Right ventricle myocardium superior (tissue), 1 donor: ENCODE data around the gene IAH1. TPM values are rescaled to one million over a fixed set of nuclear protein-coding genes. Genes with fewer than 3 reads are reported as not detected.
"Not testable (repeated sequence)": the region's sequence is repeated elsewhere in the genome, so short reads cannot be mapped to it uniquely, and the experiment has no call there.

Experiments used
- ATAC-seq: fragments of 200-7000 bp; cut with Tn5 transposase; one replicate; pipeline ENCODE4 v1.9.1; 2020; ENCODE audit warnings: mild to moderate bottlenecking; ENCODE audit not compliant: poor library complexity
- DNase-seq: peaks from one replicate; pipeline ENCODE4 v3.0.0-alpha.2; 2020
- intact Hi-C: fragments of 100-400 bp; cut with DNase I; formaldehyde crosslinking; loops from one replicate; pipeline ENCODE4 v1.11.2; 2022
- total RNA-seq: library from RNA; stranded (reverse); fragmentation: NEBNext Ultra II Directional; extraction: Animal tissue kit (Norgen Biotek cat#: 25700); gene quantifications from one replicate; pipeline ENCODE4 v1.2.1, GENCODE V29; 2021
- donor health status: DM: no; HTN: yes; CAD: no; lungs with severe emphysema.

Gene IAH1
- total RNA-seq, 1 donor from 2014 or later, result 76.2 TPM

- DNase-seq, result no peak
- no peak for ATAC-seq
- intact Hi-C loops, result no loop called here
Measured at GRCh38 chr2:9467687-9468086, 6.7 kb upstream of the IAH1 start.

GRCh38 chr2:9471206-9471605, 3.1 kb upstream of the IAH1 start:
- no peak for DNase-seq
- intact Hi-C loops, result no loop called here
- no peak for ATAC-seq

DNA sequence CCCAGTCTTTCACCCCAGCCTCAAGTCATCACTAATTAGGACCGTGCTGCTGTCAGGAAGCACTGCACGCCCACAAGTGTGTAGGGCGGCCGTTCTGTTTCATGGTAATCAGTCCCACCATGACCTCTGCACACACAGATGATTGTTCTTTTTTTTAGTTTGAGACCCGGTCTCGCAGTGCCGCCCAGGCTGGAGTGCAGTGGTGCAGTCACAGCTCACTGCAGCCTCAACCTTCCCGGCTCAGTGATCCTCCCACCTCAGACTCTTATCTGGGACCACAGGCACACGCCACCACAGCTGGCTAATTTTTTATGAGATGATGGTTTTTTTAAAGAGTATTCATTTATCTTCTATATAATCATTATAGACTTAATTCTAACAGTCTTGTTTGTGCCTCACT, 1.8 kb upstream of the IAH1 start:
- intact Hi-C loops, result no loop called here
- ATAC-seq, result no peak
- no peak for DNase-seq

GRCh38 chr2:9473308-9473984, 905 bp upstream of the IAH1 start:
- no peak for ATAC-seq
- intact Hi-C loops, result no loop called here
- DNase-seq, result no peak

DNA sequence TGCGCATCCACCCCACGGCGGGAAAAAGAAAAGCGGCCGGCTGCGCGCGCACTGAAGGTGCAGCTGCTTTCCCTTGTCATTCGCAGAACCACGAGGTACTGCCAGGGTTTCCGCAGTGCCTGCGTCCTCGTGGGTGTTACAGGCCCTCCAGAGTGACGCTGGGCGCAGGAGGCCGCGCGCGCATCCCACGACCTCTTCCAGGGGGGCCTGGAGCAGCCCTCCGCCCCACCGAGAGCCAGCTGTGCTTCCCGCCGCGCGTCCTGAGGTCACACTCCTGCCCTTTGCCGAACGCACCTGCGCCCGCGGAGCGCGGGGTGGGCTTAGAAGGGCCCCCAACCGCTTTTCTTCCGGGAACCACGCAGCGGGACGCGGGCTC, 378 bp upstream of the IAH1 start:
- DNase-seq (peak; percentile 64), ATAC-seq (peak; percentile 48)
- intact Hi-C loops, result no loop called here

GRCh38 chr2:9477914-9478313, 3.6 kb downstream of the IAH1 start:
- no peak for DNase-seq
- intact Hi-C loops, result no loop called here
- no peak for ATAC-seq

DNA sequence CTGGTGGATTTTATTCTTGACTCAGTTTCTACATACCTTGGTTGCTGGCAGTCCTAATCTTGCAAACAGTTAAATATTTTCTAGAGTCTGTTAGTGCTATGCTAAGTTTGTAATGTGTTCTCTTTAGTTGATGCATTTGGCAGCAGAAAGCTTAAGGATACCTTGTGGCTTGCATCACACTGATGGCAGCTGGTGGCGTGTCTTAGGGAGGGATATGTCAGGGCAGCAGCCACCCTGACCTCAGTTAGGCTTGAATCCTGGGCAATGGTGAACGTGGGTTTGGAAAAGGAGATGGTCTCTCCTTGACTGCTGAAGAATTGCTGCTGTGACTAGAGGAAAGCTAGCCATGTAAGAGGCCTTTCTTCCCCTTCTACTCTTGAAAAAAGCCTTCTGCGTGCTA, 4.2 kb downstream of the IAH1 start:
- DNase-seq (no peak), ATAC-seq (no peak)
- intact Hi-C loops, result no loop called here

GRCh38 chr2:9480157-9480556, 5.8 kb downstream of the IAH1 start:
- intact Hi-C loops, result no loop called here

GRCh38 chr2:9483107-9483506, 8.8 kb downstream of the IAH1 start:
- no peak for ATAC-seq
- no peak for DNase-seq
- intact Hi-C loops, result no loop called here

More at GRCh38 chr2:9480157-9480556, 5.8 kb downstream of the IAH1 start:
- DNase-seq (no peak), ATAC-seq (no peak)

DNA sequence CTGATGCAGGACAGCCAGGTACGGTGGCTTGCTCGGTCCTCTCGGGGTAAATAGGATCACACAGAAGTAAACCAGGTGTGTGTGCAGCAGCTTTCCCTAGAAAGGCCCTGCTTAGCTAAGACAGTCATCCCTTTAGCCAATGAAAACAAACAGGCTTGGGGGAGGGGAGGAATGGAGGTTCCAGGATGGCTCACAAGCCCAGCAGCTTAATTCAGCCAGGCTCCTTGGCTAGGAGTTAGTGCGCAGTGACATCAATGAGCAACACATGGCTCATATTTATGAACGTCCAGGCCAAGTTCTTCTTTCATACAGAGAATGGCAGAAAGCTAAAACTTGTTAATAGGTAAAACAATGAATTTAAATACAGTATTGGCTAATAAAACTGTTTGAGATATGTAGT, 10.2 kb downstream of the IAH1 start:
- no peak for DNase-seq
- ATAC-seq, result no peak
- intact Hi-C loops, result no loop called here

DNA sequence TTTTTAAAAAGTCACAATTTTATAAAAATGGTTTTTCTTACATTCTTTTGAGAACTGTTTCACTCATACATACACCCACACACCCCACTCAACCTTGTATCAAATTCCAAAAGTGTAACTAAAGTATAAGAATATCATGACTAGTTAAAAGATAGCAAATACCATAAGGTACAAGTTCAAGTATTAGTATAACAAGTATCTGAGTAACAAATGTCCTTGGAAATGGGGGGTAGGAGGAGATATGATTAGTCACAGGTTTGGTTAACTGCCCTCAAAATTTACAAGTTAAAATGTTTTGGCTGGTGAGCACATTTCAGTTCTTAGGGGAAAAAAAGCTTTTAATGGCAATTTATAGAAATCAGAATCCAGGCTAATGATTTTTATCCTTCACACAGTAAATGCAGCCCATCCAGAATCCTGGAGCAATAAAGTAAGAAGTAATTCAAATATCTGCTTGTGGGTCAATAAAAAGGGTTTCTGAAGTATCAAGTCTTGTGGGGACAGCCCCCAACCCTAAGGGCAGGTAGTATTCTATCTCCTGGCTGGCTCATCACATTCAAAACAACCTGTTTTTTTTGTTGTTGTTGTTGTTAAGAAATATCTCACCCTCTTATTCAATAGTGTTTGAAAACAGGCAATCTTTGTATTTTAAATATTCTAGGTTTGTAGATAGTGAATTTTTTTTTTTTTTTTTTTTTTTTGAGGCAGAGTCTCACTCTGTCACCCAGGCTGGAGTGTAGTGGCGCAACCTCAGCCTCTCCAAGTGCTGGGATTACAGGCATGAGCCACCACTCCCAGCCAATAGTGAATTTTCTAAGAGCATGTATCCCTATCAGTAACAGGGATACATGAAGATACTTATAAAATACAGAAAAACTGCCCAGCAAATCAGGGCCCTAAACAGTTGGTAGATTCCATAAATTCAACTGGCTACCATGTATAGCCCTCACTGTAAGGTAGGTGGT, 14.5 kb downstream of the IAH1 start:
- ATAC-seq (no peak), DNase-seq (no peak)
- intact Hi-C loops, result no loop called here

DNA sequence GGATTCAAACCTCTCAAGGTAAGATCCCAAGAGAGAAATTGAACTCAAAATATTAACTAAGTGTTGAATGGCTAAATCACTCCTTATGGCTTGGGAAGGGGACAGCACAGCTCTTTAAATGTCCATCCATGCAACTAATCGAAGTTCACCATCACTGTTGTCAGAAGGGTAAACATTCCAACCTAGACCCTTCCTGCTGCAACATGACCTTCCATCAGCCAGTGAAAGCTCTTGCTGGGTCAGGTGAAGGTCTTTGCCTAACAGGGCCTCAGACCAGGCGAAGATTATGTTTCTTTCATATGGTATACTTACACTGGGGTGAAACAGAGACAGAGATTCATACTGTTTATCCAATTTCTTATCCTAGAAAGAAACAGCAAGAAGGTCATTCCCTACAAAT, 16.4 kb downstream of the IAH1 start:
- ATAC-seq (no peak), DNase-seq (no peak)
- intact Hi-C loops, result no loop called here

DNA sequence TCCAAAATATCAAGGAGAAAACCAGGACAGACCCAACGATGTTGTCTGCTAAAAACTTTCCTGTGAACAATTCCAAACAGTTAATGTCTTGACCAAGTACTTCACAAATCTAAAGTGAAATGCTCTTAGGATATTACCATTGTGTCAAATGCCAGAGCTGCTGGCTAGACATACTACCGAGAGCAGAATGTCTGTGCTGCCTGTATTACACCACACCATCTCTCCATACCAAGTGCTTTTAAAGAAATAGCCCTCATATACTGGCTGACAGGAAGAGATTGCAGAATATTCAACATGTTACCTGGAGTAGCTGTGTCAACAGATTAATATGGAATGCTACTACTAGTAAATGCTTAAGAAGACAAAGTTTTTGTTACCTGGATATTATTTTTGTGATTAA, 18.6 kb downstream of the IAH1 start:
- ATAC-seq (peak; percentile 55), DNase-seq (no peak)
- intact Hi-C loops, result no loop called here

- DNase-seq (no peak), ATAC-seq (no peak)
- intact Hi-C loops, result no loop called here
Measured at GRCh38 chr2:9493478-9493877, 19.1 kb downstream of the IAH1 start.

GRCh38 chr2:9494081-9494480, 19.7 kb downstream of the IAH1 start:
- DNase-seq (no peak), ATAC-seq (no peak)
- intact Hi-C loops, result no loop called here

GRCh38 chr2:9497017-9497416, 22.7 kb downstream of the IAH1 start:
- intact Hi-C loops, result no loop called here
- ATAC-seq (no peak), DNase-seq (no peak)

- ATAC-seq (no peak), DNase-seq (no peak)
- intact Hi-C loops, result no loop called here
Measured at GRCh38 chr2:9498210-9498609, 23.9 kb downstream of the IAH1 start.

DNA sequence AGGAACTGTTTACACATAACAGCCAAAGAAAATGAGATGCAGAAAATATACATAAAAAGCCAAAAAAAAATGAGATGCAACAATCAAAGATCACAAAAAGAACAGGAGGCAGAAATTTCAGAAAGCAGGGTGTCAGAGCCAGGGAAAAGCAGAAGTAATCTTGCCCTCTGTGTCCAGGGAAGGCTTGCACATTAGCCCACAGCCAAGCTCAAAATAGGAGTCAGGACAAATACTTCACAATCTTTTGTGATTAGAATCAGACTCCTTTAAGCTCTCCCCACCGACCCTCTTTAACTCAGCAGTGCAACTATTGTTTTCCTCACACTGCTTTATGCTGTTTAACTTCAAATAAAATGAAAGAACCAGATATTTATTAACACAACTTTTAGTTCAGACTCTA, 34.6 kb downstream of the IAH1 start:
- ATAC-seq (peak; percentile 56), DNase-seq (no peak)
- intact Hi-C loops, result no loop called here

- ATAC-seq, intact Hi-C loops, DNase-seq: not testable (repeated sequence)
Measured at GRCh38 chr2:9513946-9514345, 39.6 kb downstream of the IAH1 start.

DNA sequence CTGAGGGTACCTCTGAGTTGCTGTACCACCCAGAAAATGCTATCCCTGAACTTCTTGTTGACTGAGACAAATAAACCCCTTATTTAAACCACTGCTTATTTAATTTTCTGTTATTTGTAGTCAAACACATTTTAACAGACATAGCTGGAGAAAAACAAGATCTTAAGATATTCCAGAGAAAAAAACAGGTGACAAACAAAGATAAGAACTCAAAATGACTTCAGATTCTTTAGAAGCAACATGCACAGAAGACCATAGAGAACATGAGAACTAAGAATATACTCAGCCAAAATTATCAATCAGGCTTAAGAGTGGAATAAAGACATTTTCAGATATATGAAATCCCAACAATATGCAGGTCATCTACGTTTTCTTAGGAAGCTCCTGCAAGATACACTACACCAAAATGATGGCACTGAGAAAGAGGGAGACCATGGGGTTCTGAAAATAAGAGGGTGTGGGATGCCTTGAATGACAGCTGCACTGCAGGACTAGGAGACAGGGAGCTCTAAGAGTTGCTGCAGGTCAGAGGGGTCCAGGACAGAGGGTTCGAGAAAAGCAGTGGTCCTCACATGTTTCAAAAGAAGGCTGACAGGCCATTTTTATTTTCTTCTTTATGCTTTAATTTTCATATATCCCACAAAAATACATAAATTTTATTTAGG, 42.9 kb downstream of the IAH1 start:
- no peak for ATAC-seq
- DNase-seq, result no peak

More for the DNA sequence above, 42.9 kb downstream of the IAH1 start:
- intact Hi-C loops, result no loop called here
